Measurements from ENCODE around the gene PIK3R6. TPM values are rescaled to one million over a fixed set of nuclear protein-coding genes. Genes with fewer than 3 reads are reported as not detected.

Gene PIK3R6
- total RNA-seq, 1 experiment from 2014 or later: not detected

- Histone ChIP-seq H2BK12ac (ENCODE audit: insufficient read length, low read depth, low read length) (no peak overlapping the region), H4K5ac (ENCODE audit: insufficient read length, low read depth, low read length) (no peak overlapping the region), H3K79me1 (ENCODE audit: insufficient read depth, low read depth, low read length, poor library complexity, severe bottlenecking) (no peaks in the 10 kb centered on the region), H3K79me2 (ENCODE audit: insufficient read depth, low read length) (no peaks in the 10 kb centered on the region), H4K8ac (replicated peaks; ENCODE audit: insufficient read length, low read depth, low read length) (no peak overlapping the region), H2AFZ (ENCODE audit: low read length) (no peak overlapping the region), H3K18ac (ENCODE audit: insufficient read length, low read depth, low read length) (no peak overlapping the region), H4K91ac (ENCODE audit: insufficient read length, low read depth, low read length) (no peak overlapping the region), H3K4ac (ENCODE audit: low read depth, low read length) (no peak overlapping the region), H2BK20ac (ENCODE audit: low read depth, low read length, poor library complexity, severe bottlenecking) (no peak overlapping the region), H2AK5ac (ENCODE audit: insufficient read length, low read length) (no peak overlapping the region), H2BK15ac (ENCODE audit: low read depth, low read length) (no peak overlapping the region), H2BK5ac (ENCODE audit: insufficient read length, low read length) (no peak overlapping the region), H3K56ac (ENCODE audit: insufficient read length, low read depth, low read length) (no peak overlapping the region), H3K9ac (ENCODE audit: extremely low read depth, insufficient read length, low read length) (no peak overlapping the region), H3K14ac (ENCODE audit: insufficient read depth, low read length) (no peak overlapping the region), H4K20me1 (ENCODE audit: control insufficient read depth, insufficient read depth, insufficient read length) (no peaks in the 10 kb centered on the region), H3K4me1 (ENCODE audit: insufficient read depth, low read length) (no peaks in the 10 kb centered on the region), H3K23me2 (ENCODE audit: insufficient read length, low read depth, low read length, poor library complexity, severe bottlenecking) (no peaks in the 10 kb centered on the region), H3K23ac (ENCODE audit: insufficient read length, low read depth, low read length) (no peak overlapping the region), H3K4me2 (ENCODE audit: insufficient read depth, insufficient read length, low read length) (no peak overlapping the region), H3T11ph (ENCODE audit: low read length) (no peak overlapping the region), H3K9me3 (ENCODE audit: control insufficient read depth, low read depth, low read length) (no peaks in the 10 kb centered on the region), H2BK120ac (ENCODE audit: low read depth, low read length, poor library complexity, severe bottlenecking) (no peak overlapping the region), H3K27ac (ENCODE audit: insufficient read length, low read depth, low read length) (no peak overlapping the region), H3K27me3 (ENCODE audit: insufficient read depth, low read length) (no peaks in the 10 kb centered on the region)
- TF ChIP-seq CTCF (conservative IDR thresholded peaks at IDR 0.05): no peak
- Mint-ChIP-seq H3K27ac (no peak overlapping the region), H3K4me3 (no peak overlapping the region), H3K4me1 (no peaks in the 10 kb centered on the region; a peak in 1 of 4 replicates), H3K27me3 (ENCODE audit: low read depth) (peaks cover 11% of the 10 kb centered on the region), H3K36me3 (ENCODE audit: insufficient read depth in 1 of 3, low read depth in 3 of 3) (no peaks in the 10 kb centered on the region; a peak in 1 of 7 replicates), H3K9me3 (no peaks in the 10 kb centered on the region; a peak in 1 of 5 replicates)
- no peak for DNase-seq
- WGBS (ENCODE audit: extremely low coverage, insufficient read length, low lambda C conversion rate): no CpG with 5 or more reads among the region's 7 CpGs
Measured at GRCh38 chr17:8865811-8866210, 1.7 kb downstream of the PIK3R6 start.
